RWPE1 (cell line): ENCODE results near the gene VIT.
"Not testable (repeated sequence)": the region's sequence is repeated elsewhere in the genome, so short reads cannot be mapped to it uniquely, and the experiment has no call there.

ENCODE experiments used
- CTCF ChIA-PET: fragments of 350-600 bp; sonication (Branson Sonifier 250); formaldehyde crosslinking; extraction: SDS; loops from one replicate; lab custom pipeline; 2021; lab: Yijun Ruan, JAX
- POLR2A ChIA-PET: fragments of 400-600 bp; formaldehyde crosslinking; extraction: SDS; loops from one replicate; lab custom pipeline; 2020; ENCODE audit warnings: antibody characterized with exemption; ENCODE audit not compliant: low non-redundant PET; lab: Yijun Ruan, JAX
- DNase-seq: peaks from one replicate; pipeline ENCODE4 v3.0.0; 2012; ENCODE audit warnings: low spot score
- H3K27ac ChIP-seq: fragments of 450-650 bp; 2 replicates; pipeline ENCODE4 v1.5.1; 2017
- CTCF ChIP-seq: fragments of 450-650 bp; conservative IDR thresholded peaks from 2 replicates; pipeline ENCODE4 v1.5.1; 2017; ENCODE audit warnings: low read depth, mild to moderate bottlenecking

Gene VIT

GRCh38 chr2:36819095-36819711 lies 122.7 kb downstream of the VIT start:
- no peak for DNase-seq
- no peak overlapping the region for H3K27ac ChIP-seq
- TF ChIP-seq CTCF, result no peak
- ChIA-PET POLR2A (no interaction called here), CTCF (interaction anchor here (0.6 kb wide), 1 partner anchor 34 kb away, joined by 4 read pairs; no protein-coding TSS in a partner anchor)

GRCh38 chr2:36820942-36821605 lies 124.6 kb downstream of the VIT start:
- ChIA-PET CTCF (interaction anchor here (0.6 to 1.2 kb wide), 2 partner anchors 28 to 36 kb away, joined by 4 to 11 read pairs; no protein-coding TSS in a partner anchor), POLR2A (no interaction called here)
- H3K27ac ChIP-seq, result no peak overlapping the region
- DNase-seq, result no peak
- TF ChIP-seq CTCF, result no peak

- ChIA-PET POLR2A (no interaction called here), CTCF (no interaction called here)
- H3K27ac ChIP-seq, result no peak overlapping the region
- TF ChIP-seq CTCF, result no peak
- DNase-seq, result no peak
Observed at GRCh38 chr2:36823862-36824261, 127.4 kb downstream of the VIT start.

GRCh38 chr2:36824273-36824672 lies 127.8 kb downstream of the VIT start:
- TF ChIP-seq CTCF, result no peak
- CTCF ChIA-PET, result no interaction called here
- DNase-seq, result no peak
- H3K27ac ChIP-seq, result no peak overlapping the region
- POLR2A ChIA-PET, result no interaction called here

- POLR2A ChIA-PET, DNase-seq, H3K27ac ChIP-seq, CTCF ChIA-PET: not testable (repeated sequence)
Observed at GRCh38 chr2:36824683-36825082, 128.2 kb downstream of the VIT start.

- ChIA-PET CTCF (interaction anchor here (0.6 kb wide), 1 partner anchor 88 kb away, joined by 4 read pairs; no protein-coding TSS in a partner anchor), POLR2A (no interaction called here)
- no peak for DNase-seq
- TF ChIP-seq CTCF, result no peak
- H3K27ac ChIP-seq, result no peak overlapping the region
Observed at GRCh38 chr2:36831185-36831584, 134.7 kb downstream of the VIT start.

GRCh38 chr2:36834203-36834602 lies 137.7 kb downstream of the VIT start:
- DNase-seq, result no peak
- CTCF ChIA-PET, result no interaction called here
- H3K27ac ChIP-seq, result no peak overlapping the region
- POLR2A ChIA-PET, result no interaction called here
- no peak for TF ChIP-seq CTCF
